ENCODE measurements around the gene CORO2A. TPM values are rescaled to one million over a fixed set of nuclear protein-coding genes. Genes with fewer than 3 reads are reported as not detected.
"Not testable (repeated sequence)": the region's sequence is repeated elsewhere in the genome, so short reads cannot be mapped to it uniquely, and the experiment has no call there.

The CORO2A gene
- total RNA-seq, 2 donors from 2014 or later = 56.5 to 70.4 TPM

DNA sequence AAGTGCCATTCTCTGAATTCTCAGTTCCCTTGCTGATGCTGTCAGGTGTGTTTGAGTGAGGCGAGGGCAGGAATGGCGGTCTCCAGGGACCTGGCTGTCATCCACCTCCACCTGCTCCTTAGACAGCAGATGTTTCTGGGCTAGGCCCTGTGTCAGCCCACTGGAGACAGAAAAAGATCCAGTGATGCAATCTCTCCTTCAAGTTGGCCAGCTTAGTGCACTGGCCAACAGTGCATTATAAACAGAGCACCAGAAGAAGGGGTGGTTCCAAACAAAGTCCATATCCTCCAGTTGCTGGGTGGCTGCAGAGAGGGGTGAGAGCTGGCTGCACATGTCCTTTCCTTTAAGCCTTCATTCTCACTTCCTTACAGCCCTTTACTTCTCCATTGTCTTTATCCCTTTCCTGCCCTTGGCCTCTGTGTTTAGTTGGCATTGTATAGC lies 109.4 kb downstream of the CORO2A start:
- intact Hi-C loops (cut with DNase I, micrococcal nuclease) = no loop called here
- ATAC-seq (peak; percentile 74), DNase-seq (peak in 1 of 2 donors; percentile 29)

DNA sequence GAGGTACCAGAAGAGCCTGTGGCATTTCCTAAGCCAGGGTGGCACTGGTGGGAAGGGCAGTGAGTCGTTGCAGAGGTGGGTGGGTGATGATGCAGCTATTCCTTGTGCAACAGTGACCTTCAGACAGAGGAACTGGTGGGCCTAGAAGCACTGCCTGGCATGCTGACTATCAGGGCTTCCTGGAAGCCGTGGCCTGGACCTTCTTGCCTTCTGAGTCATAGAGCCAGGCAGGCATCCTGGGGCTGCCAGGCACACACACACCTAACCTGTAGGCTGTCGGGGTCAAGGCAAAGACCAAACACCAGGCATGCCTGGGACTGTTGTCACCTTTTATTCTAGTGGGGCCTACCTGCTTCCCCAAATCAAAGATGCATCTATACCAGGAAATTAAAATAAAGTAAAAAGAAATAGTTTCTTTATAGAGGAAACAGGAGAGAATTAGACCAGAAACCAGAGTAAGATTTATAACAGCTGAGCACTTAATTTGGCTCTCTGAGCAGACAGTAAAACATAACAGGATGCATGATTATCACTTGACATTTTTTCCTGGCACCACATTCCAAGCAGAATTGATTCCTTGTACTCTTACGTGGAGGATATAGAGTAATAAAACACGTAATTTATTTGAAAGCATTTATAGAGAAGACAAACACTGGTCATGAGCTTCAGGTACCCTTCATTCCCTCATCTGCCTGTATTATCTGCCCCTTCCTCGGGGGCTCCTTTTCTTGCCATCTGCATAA lies 110.8 kb downstream of the CORO2A start:
- intact Hi-C loops (cut with DNase I, micrococcal nuclease) = no loop called here
- DNase-seq (peak in 1 of 2 donors; percentile 57), ATAC-seq (peak; percentile 51)

DNA sequence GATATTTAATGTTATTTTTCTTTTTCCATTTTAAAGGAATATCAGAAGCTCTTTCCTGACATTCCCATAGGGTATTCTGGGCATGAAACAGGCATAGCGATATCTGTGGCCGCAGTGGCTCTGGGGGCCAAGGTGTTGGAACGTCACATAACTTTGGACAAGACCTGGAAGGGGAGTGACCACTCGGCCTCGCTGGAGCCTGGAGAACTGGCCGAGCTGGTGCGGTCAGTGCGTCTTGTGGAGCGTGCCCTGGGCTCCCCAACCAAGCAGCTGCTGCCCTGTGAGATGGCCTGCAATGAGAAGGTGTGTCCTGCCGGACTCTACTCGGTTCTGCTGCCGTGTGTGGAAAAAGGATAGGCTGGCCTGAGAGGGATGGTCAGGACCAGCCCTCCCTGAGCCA lies 111.7 kb downstream of the CORO2A start:
- intact Hi-C loops (cut with DNase I, micrococcal nuclease) = no loop called here
- peak in 1 of 2 donors; percentile 26 for DNase-seq
- ATAC-seq = no peak

DNA sequence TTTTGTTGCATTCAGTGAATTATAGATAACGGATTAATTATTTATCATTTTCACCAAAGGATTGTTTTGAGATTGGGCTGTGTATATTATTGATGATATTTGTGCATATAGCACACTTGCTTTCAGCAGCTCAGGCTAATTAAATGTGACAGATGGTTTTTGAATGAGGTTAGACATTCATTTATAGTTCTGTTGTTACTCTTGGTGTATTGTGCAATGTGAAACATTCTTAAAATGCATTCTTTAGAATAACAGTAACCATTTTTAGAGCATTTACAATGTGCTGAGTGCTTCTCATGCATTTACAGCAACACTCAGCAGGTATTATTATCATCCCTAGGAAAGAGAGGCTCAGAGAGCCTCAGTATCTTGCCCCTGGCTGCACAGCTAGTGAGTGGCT lies 112.1 kb downstream of the CORO2A start:
- no peak for ATAC-seq
- DNase-seq = no peak
- intact Hi-C loops (cut with DNase I, micrococcal nuclease) = no loop called here

DNA sequence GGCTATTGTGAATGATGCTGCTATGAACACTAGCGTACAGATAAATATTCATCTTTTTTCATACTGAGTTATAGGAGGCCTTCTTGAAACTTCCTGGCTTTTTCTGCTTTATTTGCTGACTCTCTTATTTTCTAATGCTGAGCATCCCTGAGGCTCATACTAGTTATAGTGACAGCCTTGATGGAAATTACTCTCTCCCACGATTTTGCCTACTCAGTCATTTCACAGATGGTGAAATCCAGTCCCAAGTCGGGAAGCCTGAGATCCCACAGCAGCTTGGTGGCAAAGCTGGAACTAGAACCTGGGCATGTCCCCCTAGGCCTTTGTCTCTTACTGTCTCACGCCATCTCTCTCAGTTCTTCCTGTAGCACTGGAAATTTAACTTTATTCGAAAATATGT lies 113.5 kb downstream of the CORO2A start:
- intact Hi-C loops (cut with DNase I, micrococcal nuclease) = loop anchor here in 1 of 2 donors (10.0 kb wide), 1 partner anchor 176 kb away; the partner anchor contains the start of gene TBC1D2
- DNase-seq = peak in 1 of 2 donors; percentile 5
- no peak for ATAC-seq

DNA sequence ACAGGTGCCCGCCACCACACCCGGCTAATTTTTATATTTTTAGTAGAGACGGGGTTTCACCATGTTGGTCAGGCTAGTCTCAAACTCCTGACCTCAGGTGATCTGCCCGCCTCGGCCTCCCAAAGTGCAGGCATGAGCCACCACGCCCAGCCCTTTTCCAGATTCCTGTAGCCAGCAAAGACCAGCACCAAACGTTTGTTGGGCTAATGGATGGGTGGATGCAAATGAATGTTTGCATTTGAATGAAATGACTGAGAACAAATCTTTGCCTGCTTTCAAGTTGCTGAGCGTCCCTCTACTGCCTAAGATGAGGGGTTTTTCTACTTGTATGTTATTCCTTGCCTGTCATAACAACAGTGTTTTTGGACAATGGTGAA lies 115.9 kb downstream of the CORO2A start:
- ATAC-seq = not testable (repeated sequence)
- peak in 1 of 2 donors; percentile 6 for DNase-seq
- intact Hi-C loops (cut with DNase I, micrococcal nuclease) = loop anchor here in 1 of 2 donors (10.0 kb wide), 1 partner anchor 178 kb away; the partner anchor contains the start of gene TBC1D2

DNA sequence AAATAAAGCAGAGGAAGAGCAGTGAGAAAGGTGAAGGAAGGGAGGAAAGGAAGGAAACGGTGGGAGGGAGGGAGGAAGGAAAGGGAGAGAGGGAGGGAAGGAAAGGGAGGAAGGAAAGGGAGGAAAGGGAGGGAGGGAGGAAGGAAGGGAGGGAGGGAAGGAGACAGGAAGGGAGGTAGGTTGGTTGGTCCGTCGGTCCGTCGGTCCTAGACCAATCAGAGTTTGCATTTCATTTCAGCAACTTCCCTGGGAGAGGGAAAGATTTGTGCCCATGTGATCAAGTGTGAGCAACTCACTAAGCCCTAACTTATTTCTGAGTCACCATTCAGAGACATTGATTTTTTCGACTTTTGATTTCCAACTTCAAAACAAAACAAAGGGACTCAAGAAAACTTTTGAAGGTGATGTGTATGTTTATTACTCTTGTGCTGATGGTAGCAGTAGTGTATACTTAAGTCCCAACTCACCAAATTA lies 117.1 kb downstream of the CORO2A start:
- intact Hi-C loops (cut with DNase I, micrococcal nuclease) = loop anchor here in 1 of 2 donors (10.0 kb wide), 1 partner anchor 179 kb away; the partner anchor contains the start of gene TBC1D2
- DNase-seq (no peak), ATAC-seq (no peak)

DNA sequence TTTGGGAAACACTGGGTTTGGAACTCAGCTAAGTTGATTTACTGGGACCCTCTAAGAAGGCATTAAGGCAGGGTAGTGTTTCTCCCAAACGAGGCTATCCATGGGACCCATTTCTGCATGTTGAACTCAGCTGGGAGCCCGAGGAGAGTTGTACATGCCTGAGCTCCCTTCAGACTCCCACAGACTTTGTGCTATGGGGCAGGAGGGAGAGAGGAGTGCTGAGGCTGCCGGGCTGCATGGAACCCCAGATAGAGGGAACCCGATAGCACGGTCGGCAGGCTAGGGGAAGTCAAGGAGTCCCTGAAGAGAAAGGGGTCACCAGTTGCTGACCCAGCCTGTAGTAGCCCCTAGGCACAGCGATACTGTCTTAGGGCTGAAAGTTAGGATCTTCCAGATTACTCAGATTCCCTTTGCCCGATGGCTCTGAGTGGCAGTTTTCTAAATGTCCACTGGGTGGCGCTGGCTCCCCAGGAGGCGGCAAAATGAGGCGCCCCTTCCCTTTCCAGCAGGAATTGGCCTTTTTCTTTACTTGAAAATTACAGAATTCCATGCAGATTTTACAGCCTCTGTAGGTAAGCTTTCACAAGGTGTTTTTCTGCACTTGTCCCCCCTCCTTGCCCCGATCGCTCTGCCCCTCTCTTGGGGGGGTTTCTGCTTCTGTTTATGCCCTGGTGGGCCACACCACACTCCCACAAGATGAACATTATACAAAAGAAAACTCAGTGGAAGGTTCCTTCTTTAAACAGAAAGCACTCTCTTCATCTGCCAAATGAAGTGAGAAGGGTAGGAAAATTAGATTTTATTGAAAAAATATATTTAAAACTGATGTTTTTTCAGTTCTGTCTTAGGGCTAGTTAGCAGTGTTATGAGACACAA lies 118.1 kb downstream of the CORO2A start:
- intact Hi-C loops (cut with DNase I, micrococcal nuclease) = loop anchor here in 1 of 2 donors (10.0 kb wide), 1 partner anchor 180 kb away; the partner anchor contains the start of gene TBC1D2
- peak; percentile 52 to 76 for DNase-seq
- peak; percentile 11 for ATAC-seq

DNA sequence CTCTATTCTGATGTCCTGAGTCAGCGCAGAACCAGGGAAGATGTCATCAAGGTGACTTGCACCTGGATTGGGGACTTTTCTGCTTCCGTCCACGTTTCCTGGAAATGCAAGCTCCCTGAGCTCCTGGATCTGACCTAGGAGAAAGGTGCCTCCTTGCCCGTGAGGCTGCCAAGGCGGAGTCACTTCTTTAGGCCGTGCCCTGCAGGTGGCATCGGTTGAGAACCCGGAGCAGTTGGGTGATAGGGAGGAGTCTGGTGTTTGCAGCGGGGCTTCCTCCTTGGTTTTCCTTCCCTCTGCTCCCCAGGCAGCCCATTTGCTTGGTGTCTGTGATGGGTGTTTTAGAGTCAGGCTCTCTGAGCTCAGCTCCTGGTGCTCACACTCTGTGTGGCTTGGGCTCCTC lies 120.7 kb downstream of the CORO2A start:
- ATAC-seq (peak; percentile 63), DNase-seq (peak; percentile 75 to 80)
- intact Hi-C loops (cut with DNase I, micrococcal nuclease) = loop anchor here in 1 of 2 donors (10.0 kb wide), 1 partner anchor 183 kb away; the partner anchor contains the start of gene TBC1D2

Small RNA genes lying within 50 kb of the gene (microRNA-seq; reads per million reads assigned to microRNA genes)
- 0 reads per million in 2 donors for gene MIR6854

Other genes with a start within 250 kb of the CORO2A start
- 100 to 1,000 TPM in 1 of 2 donors, 10 to 100 TPM in 1; 98.2 to 137 TPM for gene ANP32B, start 209.3 kb downstream of the CORO2A start, total RNA-seq
- 100 to 1,000 TPM; 231 to 527 TPM for gene NANS, start 135.9 kb downstream of the CORO2A start, total RNA-seq
- gene TRIM14, start 73.4 kb downstream of the CORO2A start, total RNA-seq = 10 to 100 TPM; 46.3 to 55.6 TPM
- gene TBC1D2, start 63.0 kb upstream of the CORO2A start, total RNA-seq = 10 to 100 TPM; 26.0 to 28.3 TPM

All from left colon (tissue), 2 donors.